Psoas muscle (tissue), 8 donors: Measurements from ENCODE around the gene PEG3. TPM values are rescaled to one million over a fixed set of nuclear protein-coding genes. Genes with fewer than 3 reads are reported as not detected.

Experiments
- ATAC-seq, 4 donors: fragments of 200-7000 bp; cut with Tn5 transposase; one replicate each; pipeline ENCODE4 v1.9.1; 2020; ENCODE audit warnings: moderate library complexity in 3 of 4, mild to moderate bottlenecking in 2 of 4
- DNase-seq, 2 donors: peaks; one replicate each; pipeline ENCODE4 v3.0.0-alpha.2; 2020
- H3K27ac ChIP-seq: fragments of 200-600 bp; one replicate; pipeline ENCODE4 v1.8.0; 2022
- H3K27me3 ChIP-seq, 3 donors: fragments of 200-600 bp in 1 of 3; one replicate each; pipeline versions ENCODE4 v1.6.1 to v1.8.0; 2013 to 2022; ENCODE audit warnings: low read length in 2 of 3, mild to moderate bottlenecking in 2 of 3, moderate library complexity in 1 of 3; ENCODE audit not compliant: insufficient read depth in 3 of 3
- H3K36me3 ChIP-seq, 2 donors: fragments of 200-600 bp in 1 of 2; one replicate each; pipeline versions ENCODE4 v1.6.1 to v1.8.0; 2013 to 2022; ENCODE audit warnings: low read depth in 1 of 2, mild to moderate bottlenecking in 1 of 2, moderate library complexity in 1 of 2; ENCODE audit not compliant: insufficient read depth in 1 of 2
- H3K4me1 ChIP-seq: fragments of 200-600 bp; one replicate; pipeline ENCODE4 v1.8.0; 2022
- H3K4me3 ChIP-seq: fragments of 200-600 bp; one replicate; pipeline ENCODE4 v1.8.0; 2022; ENCODE audit warnings: mild to moderate bottlenecking
- H3K9me3 ChIP-seq: fragments of 200-600 bp; one replicate; pipeline ENCODE4 v1.8.0; 2022
- CTCF ChIP-seq: fragments of 200-600 bp; IDR thresholded peaks from one replicate; pipeline ENCODE4 v1.8.0; 2022; ENCODE audit warnings: antibody characterized with exemption
- WGBS, 3 donors: extraction: QIAGEN DNeasy Blood & Tissue Kit; methylation state at CpG; one replicate each; pipeline versions ENCODE4 v1.1.6 to v1.1.7; 2013; 5-methylcytosine and 5-hydroxymethylcytosine counted together
- intact Hi-C, 2 donors: fragments of 100-400 bp; cut with DNase I; formaldehyde crosslinking; loops; one replicate each; pipeline versions ENCODE4 v1.11.0 to v1.14.2; 2022
- long read RNA-seq, 2 donors: library from polyadenylated mRNA; unstranded; transcript quantifications; one replicate each; pipeline ENCODE4 v2.0.0, GENCODE V29; 2021
- polyA plus RNA-seq, 3 donors: library from polyadenylated mRNA; stranded (reverse); fragments of 200-250 nt; gene quantifications; one replicate each; pipeline ENCODE4 v1.2.3, GENCODE V29; 2013
- total RNA-seq, 4 donors: library from RNA; stranded (reverse); fragmentation: NEBNext Ultra II Directional in 2 of 4; extraction: Animal tissue kit (Norgen Biotek cat#: 25700) in 2 of 4; gene quantifications; one replicate each; pipeline versions ENCODE4 v1.2.1 to v1.2.4, GENCODE V29; 2021 to 2023
- donor health status: healthy with polysubstance abuse.
- donor health status: DM: no; HTN: no; CAD: no; lungs with moderate emphysema.
- donor health status: Bipolar disorder and iron deficiency.
- donor health status: healthy.
- donor health status: DM: yes; HTN: yes; CAD: no.
- donor health status: DM: no; HTN: no; CAD: no.
- donor health status: DM: no; HTN: no; CAD: no.
- donor health status: DM: yes; HTN: yes; CAD: no.

Gene PEG3
- total RNA-seq (1 to 10 TPM in 3 of 4 donors, under 1 TPM in 1; 0.88 to 2.7 (median 2.2) TPM), polyA plus RNA-seq (under 1 TPM; 0.08 to 0.97 (median 0.81) TPM)
- long read RNA-seq, donor 1, partial matches to known transcripts: 0 of 1 reads
- long read RNA-seq, donor 1, other reads (novel, unspliced or antisense): 1 of 1 reads
- long read RNA-seq, donor 2: 0 reads

GRCh38 chr19:56840451-56841192 is at the start of gene PEG3, which contains the start of gene ZIM2:
Gene PEG3, minus strand, starts transcription at chr19:56840726. Its CDS starts 16,071 bp downstream, at chr19:56824655.
Gene ZIM2, minus strand, starts transcription at chr19:56840726. Its CDS starts 16,449 bp downstream, at chr19:56824277.
- no peaks in the 10 kb centered on the region for H3K36me3 ChIP-seq
- intact Hi-C loops: no loop called here
- 48 to 51% (median 50%) methylated on average over 43 to 49 of the region's 49 CpGs for WGBS, 3 donors
- peak within 1 kb of the TSS; percentile 61 for H3K4me3 ChIP-seq
- DNase-seq: peak; percentile 64 to 73
- no peaks in the 10 kb centered on the region for H3K27me3 ChIP-seq
- H3K9me3 ChIP-seq: no peaks in the 10 kb centered on the region
- no peak for ATAC-seq
- H3K4me1 ChIP-seq: no peaks in the 10 kb centered on the region
- no peak for TF ChIP-seq CTCF
- H3K27ac ChIP-seq: peak within 1 kb of the TSS; percentile 69

DNA sequence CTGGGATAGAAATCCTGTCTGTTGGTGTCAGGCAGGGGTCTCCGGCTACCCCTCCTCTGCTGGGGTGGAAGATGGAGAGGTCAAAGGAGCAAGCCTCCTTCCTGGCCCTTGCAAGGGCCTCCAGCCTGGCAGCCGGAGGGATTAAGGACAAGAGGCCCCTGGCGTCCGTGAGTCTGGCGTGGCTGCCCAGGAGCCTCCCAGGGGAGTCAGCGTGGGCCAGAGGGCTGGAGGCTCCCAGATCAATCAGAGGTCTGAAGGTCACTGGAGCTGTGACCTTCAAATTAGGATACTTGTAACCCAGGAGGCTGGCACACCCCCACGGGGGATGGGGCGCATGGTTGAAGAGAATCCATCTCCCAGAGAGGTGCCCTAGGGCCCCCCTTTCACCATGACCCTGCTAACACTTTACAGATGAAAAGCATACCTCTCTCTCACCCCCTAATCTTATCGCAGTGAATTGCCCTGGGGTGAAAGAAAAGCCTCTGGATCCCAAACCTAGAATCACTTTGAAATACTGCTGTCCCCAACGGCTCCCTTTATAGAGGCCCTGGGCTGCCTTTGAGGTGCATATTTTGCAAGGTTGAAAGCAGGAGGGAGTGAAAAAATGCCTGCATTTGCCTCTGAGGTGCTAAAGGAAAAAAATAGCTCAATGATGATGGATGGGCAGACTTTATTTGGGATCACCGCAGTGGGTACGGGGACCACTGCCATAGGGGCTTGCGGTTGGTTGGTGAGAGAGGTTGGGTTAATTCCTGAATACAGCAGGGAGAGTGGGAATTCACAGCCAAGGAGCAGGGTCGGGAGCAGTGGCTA is 44.9 kb upstream of the PEG3 start:
- 40 to 45% (median 45%) methylated on average over 14 of the region's 14 CpGs for WGBS, 3 donors
- Histone ChIP-seq H3K27ac (no peak overlapping the region), H3K27me3 (no peaks in the 10 kb centered on the region), H3K4me3 (no peak overlapping the region), H3K4me1 (no peaks in the 10 kb centered on the region), H3K9me3 (peaks cover 3% of the 10 kb centered on the region), H3K36me3 (no peaks in the 10 kb centered on the region)
- intact Hi-C loops: no loop called here
- no peak for ATAC-seq
- no peak for TF ChIP-seq CTCF
- DNase-seq: no peak

GRCh38 chr19:56884441-56884840 is 43.9 kb upstream of the PEG3 start:
- Histone ChIP-seq H3K36me3 (no peaks in the 10 kb centered on the region), H3K27ac (no peak overlapping the region), H3K4me3 (no peak overlapping the region), H3K4me1 (no peaks in the 10 kb centered on the region), H3K9me3 (peaks cover 3% of the 10 kb centered on the region), H3K27me3 (no peaks in the 10 kb centered on the region)
- intact Hi-C loops: no loop called here
- ATAC-seq (no peak), DNase-seq (no peak)
- 25 to 45% (median 34%) methylated on average over 5 of the region's 5 CpGs for WGBS, 3 donors
- no peak for TF ChIP-seq CTCF

GRCh38 chr19:56880592-56881190 is 40.2 kb upstream of the PEG3 start:
- no peak for ATAC-seq
- TF ChIP-seq CTCF: no peak
- DNase-seq: no peak
- H3K27ac ChIP-seq: no peak overlapping the region
- H3K4me1 ChIP-seq: no peaks in the 10 kb centered on the region
- H3K27me3 ChIP-seq: no peaks in the 10 kb centered on the region
- WGBS, 3 donors: 77 to 88% (median 83%) methylated on average over 5 of the region's 5 CpGs
- intact Hi-C loops: no loop called here
- H3K36me3 ChIP-seq: no peaks in the 10 kb centered on the region
- peaks cover 6% of the 10 kb centered on the region for H3K9me3 ChIP-seq
- H3K4me3 ChIP-seq: no peak overlapping the region
